ENCODE results near the gene FAM111B.
"Not testable (repeated sequence)": the region's sequence is repeated elsewhere in the genome, so short reads cannot be mapped to it uniquely, and the experiment has no call there.

DNA sequence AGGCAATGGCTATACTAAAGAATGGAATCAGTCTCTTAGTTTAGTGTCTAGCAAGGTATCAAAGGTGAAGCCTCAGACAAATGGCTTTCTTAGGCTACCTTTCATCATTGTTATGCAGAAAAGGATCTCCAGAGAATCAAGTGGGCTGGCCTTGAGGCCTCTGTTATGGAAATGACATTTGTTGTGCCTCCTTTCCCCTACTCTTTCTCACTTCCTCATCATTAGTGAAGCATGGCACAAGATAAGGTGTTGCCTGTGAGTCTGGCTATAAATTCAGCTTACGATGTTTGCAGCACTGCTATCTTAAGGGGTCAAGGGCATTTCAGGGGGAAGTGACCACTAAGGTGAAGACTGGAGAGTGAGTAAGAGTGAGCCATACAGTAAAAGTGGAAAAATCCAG is 11.8 kb upstream of the FAM111B start:
- TF ChIP-seq, protein P1, sequence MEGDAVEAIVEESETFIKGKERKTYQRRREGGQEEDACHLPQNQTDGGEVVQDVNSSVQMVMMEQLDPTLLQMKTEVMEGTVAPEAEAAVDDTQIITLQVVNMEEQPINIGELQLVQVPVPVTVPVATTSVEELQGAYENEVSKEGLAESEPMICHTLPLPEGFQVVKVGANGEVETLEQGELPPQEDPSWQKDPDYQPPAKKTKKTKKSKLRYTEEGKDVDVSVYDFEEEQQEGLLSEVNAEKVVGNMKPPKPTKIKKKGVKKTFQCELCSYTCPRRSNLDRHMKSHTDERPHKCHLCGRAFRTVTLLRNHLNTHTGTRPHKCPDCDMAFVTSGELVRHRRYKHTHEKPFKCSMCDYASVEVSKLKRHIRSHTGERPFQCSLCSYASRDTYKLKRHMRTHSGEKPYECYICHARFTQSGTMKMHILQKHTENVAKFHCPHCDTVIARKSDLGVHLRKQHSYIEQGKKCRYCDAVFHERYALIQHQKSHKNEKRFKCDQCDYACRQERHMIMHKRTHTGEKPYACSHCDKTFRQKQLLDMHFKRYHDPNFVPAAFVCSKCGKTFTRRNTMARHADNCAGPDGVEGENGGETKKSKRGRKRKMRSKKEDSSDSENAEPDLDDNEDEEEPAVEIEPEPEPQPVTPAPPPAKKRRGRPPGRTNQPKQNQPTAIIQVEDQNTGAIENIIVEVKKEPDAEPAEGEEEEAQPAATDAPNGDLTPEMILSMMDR (tag by site-specific recombination; IDR thresholded peaks at IDR 0.05), result not testable (repeated sequence)
- not testable (repeated sequence) for TF ChIP-seq ZBTB21 (tag by site-specific recombination; IDR thresholded peaks at IDR 0.05); ZNF548 (tag by site-specific recombination; IDR thresholded peaks at IDR 0.05); ZBTB7A (tag by site-specific recombination; IDR thresholded peaks at IDR 0.05; ENCODE audit: low read depth); ZNF600 (tag by site-specific recombination; IDR thresholded peaks at IDR 0.05); ZNF221 (tag by site-specific recombination; IDR thresholded peaks at IDR 0.05; ENCODE audit: borderline replicate concordance)

Measured in HEK293 (cell line).